T-helper 2 cell (primary cell): ENCODE data around the gene TGFBR2.

Experiments used
- DNase-seq, 5 experiments: peaks; one replicate each; pipeline versions ENCODE4 v3.0.0 to v3.0.0-alpha.2; 2012 to 2022

Gene TGFBR2

GRCh38 chr3:30694148-30694547 lies 87.7 kb downstream of the TGFBR2 start:
- DNase-seq: no peak

DNA sequence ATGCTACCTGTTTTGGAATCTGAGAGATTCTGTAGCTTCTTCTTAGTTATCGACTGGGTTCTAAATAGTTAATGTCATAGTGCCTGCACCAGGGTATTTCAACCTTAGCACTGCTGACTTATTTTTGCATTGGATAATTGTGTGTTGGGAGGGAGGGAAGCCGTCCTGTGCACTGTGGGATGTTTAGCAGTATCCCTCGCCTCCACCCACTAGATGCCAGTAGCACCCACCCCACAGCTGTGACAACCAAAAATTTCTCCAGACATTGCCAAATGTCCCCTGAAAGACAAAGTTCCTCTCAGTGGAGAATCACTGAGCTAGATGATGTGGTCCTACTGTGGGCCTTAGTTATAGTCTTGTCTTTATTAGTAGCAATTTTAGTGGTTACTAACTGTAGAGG lies 88.3 kb downstream of the TGFBR2 start:
- no peak for DNase-seq

DNA sequence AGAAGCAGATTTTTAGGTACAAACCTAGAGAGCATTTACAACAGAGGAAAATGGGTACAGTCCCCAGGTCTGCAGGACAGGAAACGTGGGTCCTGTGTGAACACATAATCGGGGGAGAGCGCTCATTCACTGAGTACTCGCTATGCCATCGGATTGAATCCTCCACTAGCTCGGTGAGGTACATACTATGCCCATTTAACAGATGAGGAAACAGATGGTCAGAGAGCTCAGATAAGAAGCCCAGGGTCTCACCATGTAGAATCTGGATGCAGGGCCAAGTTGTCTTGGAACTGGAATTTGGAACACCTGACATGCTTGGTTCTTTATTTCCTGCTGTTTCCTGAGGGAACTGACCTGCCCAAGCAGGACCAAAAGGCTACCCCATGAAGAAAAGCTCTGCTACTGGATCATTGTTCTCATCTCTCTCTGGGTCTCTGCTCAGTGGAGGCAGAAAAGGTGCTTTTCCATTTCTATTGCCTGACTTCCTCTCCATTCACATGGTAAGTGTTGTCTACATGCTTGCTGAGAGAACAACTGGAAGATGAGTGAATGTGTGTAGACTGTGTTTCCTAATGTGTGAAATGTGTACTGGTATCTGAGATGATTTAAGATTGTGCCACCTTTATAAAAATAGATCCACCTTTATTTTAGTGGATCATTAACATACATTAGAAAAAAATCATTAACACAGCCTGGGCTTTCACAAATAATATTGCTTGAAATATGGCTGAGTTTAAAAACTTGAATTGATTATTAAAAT lies 89.1 kb downstream of the TGFBR2 start:
- no peak for DNase-seq

GRCh38 chr3:30696403-30696819 lies 90.0 kb downstream of the TGFBR2 start:
- DNase-seq: no peak

DNA sequence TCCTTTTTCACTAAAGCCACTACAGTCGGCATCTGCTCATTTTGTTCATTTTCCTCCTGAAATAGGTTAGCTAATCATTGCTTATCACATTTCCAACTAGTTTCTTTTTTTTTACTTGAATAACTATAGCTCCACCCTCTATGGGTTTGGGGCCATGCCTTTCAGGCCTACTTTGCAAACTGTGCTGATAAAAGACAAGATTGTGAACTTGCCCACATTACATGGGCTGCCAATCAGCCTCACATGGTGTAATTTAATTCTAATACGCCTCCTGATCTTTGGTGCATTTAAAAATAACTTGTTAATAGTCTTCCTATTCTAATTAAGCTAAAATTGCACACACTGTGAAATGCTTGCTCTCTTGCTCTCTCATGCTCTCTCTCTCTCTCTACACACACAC lies 90.5 kb downstream of the TGFBR2 start:
- no peak for DNase-seq

- DNase-seq: no peak
These were observed 92.1 kb downstream of the TGFBR2 start for GRCh38 chr3:30698549-30698948.

- no peak for DNase-seq
These were observed 93.5 kb downstream of the TGFBR2 start for GRCh38 chr3:30699927-30700326.

- DNase-seq: no peak
These were observed 94.4 kb downstream of the TGFBR2 start for GRCh38 chr3:30700702-30701321.

DNA sequence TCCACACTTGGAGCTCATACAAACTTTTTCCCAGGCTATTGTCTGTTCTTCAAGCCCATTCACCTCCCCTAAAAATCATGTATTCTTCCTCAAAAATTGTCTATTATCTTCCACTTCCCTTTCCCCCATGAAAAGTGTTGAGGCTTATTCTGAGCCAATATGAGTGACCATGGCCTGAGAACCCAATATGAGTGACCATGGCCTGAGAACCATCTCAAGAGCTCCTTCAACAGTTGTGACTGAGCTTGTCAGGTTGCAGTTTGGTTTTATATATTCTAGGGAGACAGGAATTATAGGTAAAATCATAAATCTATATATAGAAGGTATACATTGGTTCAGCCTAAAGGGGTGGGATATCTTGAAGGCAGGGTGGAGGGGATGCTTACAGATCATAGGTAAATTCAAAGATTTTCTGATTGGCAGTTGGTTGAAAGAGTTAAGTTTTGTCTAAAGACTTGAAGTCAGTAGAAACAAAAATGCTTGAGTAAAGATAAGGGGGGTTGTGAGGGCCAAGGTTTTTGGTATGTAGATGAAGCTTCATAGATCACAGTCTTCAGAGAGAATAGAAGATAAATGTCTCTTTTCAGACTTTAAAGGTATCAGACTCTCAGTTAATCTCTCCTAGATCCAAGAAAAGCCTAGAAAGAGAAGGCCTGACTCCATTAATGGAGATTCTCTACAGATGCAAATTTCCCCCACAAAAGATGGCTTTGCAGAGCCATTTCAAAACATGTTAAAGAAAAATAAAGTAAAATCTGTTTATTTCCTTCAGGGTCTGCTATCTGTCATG lies 95.8 kb downstream of the TGFBR2 start:
- no peak for DNase-seq

GRCh38 chr3:30702828-30703397 lies 96.5 kb downstream of the TGFBR2 start:
- DNase-seq: no peak

- no peak for DNase-seq
These were observed 98.8 kb downstream of the TGFBR2 start for GRCh38 chr3:30704931-30705890.

DNA sequence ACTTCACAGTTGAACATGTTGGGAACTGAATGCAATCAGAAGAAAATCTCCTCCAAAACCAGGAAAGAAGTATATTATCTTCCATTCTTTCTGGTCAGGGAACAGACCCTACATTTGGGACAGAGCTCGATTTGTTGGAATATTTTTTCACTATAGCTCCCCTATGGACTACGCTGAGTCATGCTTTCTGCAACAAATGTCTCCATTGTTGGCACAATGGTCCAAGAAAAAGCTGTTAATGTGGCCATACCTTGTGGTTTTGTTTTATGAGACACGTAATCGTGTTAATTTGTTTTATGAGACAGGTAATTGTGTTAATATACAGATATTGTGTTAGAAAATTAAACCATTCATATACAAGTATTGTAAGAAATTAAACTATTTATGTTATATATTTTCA lies 101.4 kb downstream of the TGFBR2 start:
- no peak for DNase-seq

GRCh38 chr3:30708472-30708871 lies 102.1 kb downstream of the TGFBR2 start:
- no peak for DNase-seq

DNA sequence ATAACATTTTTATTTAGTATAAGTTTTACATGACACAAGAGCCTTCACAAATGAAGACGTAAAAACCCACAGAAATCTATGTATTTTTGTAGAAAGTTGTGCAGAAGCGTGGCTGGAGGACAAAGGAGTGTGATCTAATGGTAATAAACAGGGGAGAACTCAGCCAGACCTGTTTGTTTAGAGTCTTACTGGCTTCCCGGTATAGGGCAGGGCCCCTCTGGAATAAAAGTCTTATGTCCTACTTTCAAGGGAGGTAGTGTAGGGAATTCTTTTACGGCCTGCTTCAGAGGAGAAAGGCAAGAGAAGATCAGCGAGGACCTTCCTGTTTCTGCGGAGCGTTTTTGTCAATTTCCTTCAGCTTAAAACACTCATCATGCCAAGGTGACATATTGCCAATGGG lies 103.6 kb downstream of the TGFBR2 start:
- DNase-seq: no peak

GRCh38 chr3:30711151-30711550 lies 104.8 kb downstream of the TGFBR2 start:
- DNase-seq: no peak

GRCh38 chr3:30711867-30712266 lies 105.5 kb downstream of the TGFBR2 start:
- no peak for DNase-seq

GRCh38 chr3:30712991-30713390 lies 106.6 kb downstream of the TGFBR2 start:
- no peak for DNase-seq

GRCh38 chr3:30713885-30714503 lies 107.6 kb downstream of the TGFBR2 start:
- DNase-seq: no peak

DNA sequence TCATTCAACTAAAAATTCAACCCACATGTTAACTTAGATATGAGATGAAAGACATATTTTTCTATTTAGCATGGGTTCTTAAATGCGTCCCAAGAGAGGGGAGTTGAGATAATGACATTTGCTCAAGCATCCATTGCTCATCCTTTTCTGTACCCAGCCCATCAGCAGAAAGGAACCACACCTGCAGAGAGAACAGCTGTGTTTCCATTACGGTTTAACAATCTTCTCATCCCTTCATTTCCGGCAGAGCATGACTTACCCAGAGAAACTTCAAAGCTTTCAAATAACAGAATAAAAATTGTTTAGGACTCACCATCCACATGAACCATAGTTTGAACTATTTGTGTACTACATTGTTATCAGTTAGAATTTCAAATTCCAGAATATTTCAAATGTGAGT lies 113.1 kb downstream of the TGFBR2 start:
- no peak for DNase-seq

- DNase-seq: no peak
These were observed 114.3 kb downstream of the TGFBR2 start for GRCh38 chr3:30720586-30721313.

GRCh38 chr3:30721314-30721634 lies 114.9 kb downstream of the TGFBR2 start:
- DNase-seq: no peak
